ENCODE data around the gene PLGRKT.

The PLGRKT gene

GRCh38 chr9:5427005-5427404 lies 10.7 kb downstream of the PLGRKT start:
- TF ChIP-seq NFIC (IDR thresholded peaks at IDR 0.05) (no peak), USF1 (IDR thresholded peaks at IDR 0.05) (no peak), FOXM1 (IDR thresholded peaks at IDR 0.05; ENCODE audit: borderline replicate concordance, low read depth) (no peak), CREB1 (IDR thresholded peaks at IDR 0.05; ENCODE audit: low read depth) (no peak), REST (IDR thresholded peaks at IDR 0.05; ENCODE audit: low read depth) (no peak), MAX (IDR thresholded peaks at IDR 0.05) (no peak), ZBTB7A (IDR thresholded peaks at IDR 0.05; ENCODE audit: low read depth) (no peak)

GRCh38 chr9:5425006-5425628 lies 12.6 kb downstream of the PLGRKT start:
- no peak for TF ChIP-seq MAX (IDR thresholded peaks at IDR 0.05)
- TF ChIP-seq RAD21 (IDR thresholded peaks at IDR 0.05; ENCODE audit: low read depth) = peak; percentile 74

GRCh38 chr9:5422276-5422675 lies 15.4 kb downstream of the PLGRKT start:
- TF ChIP-seq EP300 (IDR thresholded peaks at IDR 0.05; ENCODE audit: borderline replicate concordance) = no peak
- TF ChIP-seq NFIC (IDR thresholded peaks at IDR 0.05) = no peak
- TF ChIP-seq REST (IDR thresholded peaks at IDR 0.05; ENCODE audit: low read depth) = no peak
- TF ChIP-seq TCF12 (IDR thresholded peaks at IDR 0.05; ENCODE audit: low read depth) = no peak
- TF ChIP-seq MAX (IDR thresholded peaks at IDR 0.05) = no peak
- no peak for TF ChIP-seq CREB1 (IDR thresholded peaks at IDR 0.05; ENCODE audit: low read depth)
- TF ChIP-seq FOXM1 (IDR thresholded peaks at IDR 0.05; ENCODE audit: borderline replicate concordance, low read depth) = no peak
- no peak for TF ChIP-seq TAF1 (IDR thresholded peaks at IDR 0.05; ENCODE audit: low read depth)
- TF ChIP-seq TEAD4 (IDR thresholded peaks at IDR 0.05) = no peak
- no peak for TF ChIP-seq YY1 (IDR thresholded peaks at IDR 0.05; ENCODE audit: low read depth)
- no peak for TF ChIP-seq USF1 (IDR thresholded peaks at IDR 0.05)
- TF ChIP-seq ZBTB7A (IDR thresholded peaks at IDR 0.05; ENCODE audit: low read depth) = no peak
- no peak for TF ChIP-seq RAD21 (IDR thresholded peaks at IDR 0.05; ENCODE audit: low read depth)
- no peak for TF ChIP-seq EGR1 (IDR thresholded peaks at IDR 0.05)
- no peak for TF ChIP-seq CEBPB (IDR thresholded peaks at IDR 0.05)

- no peak for TF ChIP-seq CREB1 (IDR thresholded peaks at IDR 0.05; ENCODE audit: low read depth)
- TF ChIP-seq TEAD4 (IDR thresholded peaks at IDR 0.05) = no peak
- TF ChIP-seq MAX (IDR thresholded peaks at IDR 0.05) = no peak
- TF ChIP-seq NFIC (IDR thresholded peaks at IDR 0.05) = no peak
Measured at GRCh38 chr9:5421163-5421562, 16.6 kb downstream of the PLGRKT start.

- TF ChIP-seq CREB1 (IDR thresholded peaks at IDR 0.05; ENCODE audit: low read depth) (no peak), REST (IDR thresholded peaks at IDR 0.05; ENCODE audit: low read depth) (no peak), YY1 (IDR thresholded peaks at IDR 0.05; ENCODE audit: low read depth) (no peak)
Measured at GRCh38 chr9:5419987-5420386, 17.7 kb downstream of the PLGRKT start.
